NCI-H524 treated with DMSO at 0.1 percent for 48 hours (cell line): Measurements from ENCODE around the gene TOM1L2.
"Not testable (repeated sequence)": the region's sequence is repeated elsewhere in the genome, so short reads cannot be mapped to it uniquely, and the experiment has no call there.

Experiments
- DNase-seq: peaks from one replicate; lab custom pipeline; 2025; lab: John Stamatoyannopoulos, UW

TOM1L2 gene

DNA sequence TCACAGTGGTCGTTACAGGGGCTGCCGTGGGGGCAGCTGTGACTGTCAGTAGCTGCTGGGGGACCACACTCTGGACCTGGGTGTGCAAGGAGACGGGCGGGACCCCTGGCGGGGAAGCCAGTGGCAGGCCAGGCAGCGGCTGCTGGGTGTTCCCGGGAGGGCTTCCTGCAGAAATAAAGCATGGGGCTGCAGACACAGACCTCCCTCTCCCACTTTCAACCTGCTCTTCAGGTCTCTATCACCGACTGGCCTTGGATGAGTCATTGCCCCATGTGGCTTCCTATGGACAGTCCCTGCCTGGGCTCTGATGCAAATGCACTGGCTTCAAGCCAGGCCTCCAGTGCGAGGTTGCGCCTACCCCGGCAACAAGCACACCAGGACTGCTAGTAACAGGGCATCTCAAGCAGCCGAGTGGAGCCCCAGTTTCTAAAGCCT lies 152.6 kb downstream of the TOM1L2 start:
- DNase-seq = no peak

DNA sequence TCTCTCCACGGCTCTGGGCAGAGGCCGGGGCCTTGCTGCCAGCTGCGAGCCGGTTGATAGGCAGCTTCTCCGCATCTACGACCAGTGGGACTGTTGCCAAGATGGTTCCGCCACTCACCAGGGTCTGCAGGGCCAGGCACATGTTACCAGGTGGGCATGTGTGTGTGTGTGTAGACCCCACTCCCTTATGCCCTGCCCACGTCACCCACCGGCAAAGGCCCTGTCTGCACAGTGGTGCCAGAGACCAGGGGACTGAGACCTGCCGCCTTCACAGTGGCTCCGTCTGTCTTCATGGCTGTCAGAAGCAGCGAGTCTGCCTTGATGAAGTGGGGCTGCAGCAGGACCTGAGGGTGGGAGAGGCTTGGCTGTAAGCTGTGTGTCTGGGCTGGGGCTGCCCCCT lies 153.1 kb downstream of the TOM1L2 start:
- no peak for DNase-seq

DNA sequence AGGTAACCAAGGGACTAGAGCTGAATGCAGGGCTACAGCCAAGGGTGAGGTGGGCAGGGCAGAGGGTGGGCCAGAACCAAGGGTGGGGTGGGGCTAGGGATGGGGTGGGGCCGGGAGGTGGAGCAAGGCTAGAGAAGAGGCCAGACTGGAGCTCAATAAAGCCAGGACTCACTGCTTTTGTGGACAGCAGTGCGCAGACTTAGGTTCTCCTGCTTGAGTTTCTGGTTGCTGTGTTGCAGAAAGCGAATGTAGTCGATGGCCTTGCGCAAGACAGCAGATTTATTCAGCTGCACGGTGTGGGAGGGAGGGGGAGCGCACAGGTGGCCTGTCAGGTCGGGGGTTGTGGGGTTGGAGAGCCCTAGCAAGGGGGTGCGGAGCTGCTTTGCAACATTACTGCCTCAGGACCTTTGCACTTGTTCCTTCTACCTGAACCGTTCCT lies 154.1 kb downstream of the TOM1L2 start:
- no peak for DNase-seq

DNA sequence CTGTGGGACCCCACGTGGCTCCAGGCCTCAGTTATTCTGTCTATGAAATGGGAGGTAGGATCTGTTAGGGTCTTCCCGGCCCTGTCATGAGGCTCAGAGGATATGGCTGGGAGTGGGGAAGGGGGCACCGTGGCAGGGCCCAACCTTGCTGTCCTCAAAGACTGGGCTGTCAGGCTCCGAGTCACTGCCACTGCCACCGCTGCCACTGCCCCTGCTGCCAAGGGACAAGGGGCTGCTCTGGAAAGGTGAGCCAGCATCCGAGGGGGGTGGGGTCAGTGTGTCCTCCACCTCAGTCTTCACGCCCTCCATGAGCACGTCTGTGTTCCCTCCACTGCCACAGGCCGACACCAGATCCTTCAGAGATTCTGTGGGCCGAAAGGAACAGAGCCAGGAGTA lies 154.7 kb downstream of the TOM1L2 start:
- no peak for DNase-seq

DNA sequence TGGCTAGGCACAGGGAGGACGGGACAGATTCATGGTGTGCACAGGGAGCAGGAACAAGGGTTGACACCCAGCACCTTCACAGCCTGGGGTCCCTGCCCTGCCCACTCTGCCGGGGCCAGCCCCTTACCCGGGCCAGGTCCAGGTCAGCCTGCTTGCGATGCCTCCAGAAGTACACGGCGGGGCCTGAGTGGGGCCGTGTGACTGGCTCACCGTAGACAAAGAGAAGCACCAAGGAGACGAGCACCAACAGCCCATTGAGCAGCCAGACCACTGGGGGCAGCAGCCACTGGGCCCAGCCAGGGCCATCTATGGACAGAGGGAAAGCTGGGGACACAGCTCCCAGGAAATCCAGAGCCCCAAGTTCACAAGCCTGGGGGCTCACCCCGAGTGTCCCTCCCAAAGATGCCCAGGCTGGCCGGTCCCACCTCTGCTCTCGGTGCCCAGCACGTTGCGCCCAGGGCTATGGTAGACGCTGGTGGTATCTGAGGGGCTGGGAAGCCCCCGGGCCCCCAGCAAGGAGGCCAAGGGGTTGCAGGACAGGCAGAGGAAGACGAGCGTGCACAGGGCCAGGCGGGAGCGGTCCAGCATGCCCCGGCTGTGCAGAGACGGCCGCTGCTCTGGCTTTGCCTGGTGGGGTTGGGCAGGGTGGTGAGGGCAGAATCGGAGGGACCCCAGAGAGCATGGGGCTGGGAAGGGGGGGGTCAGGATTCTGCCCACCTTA lies 155.2 kb downstream of the TOM1L2 start:
- DNase-seq = no peak

DNA sequence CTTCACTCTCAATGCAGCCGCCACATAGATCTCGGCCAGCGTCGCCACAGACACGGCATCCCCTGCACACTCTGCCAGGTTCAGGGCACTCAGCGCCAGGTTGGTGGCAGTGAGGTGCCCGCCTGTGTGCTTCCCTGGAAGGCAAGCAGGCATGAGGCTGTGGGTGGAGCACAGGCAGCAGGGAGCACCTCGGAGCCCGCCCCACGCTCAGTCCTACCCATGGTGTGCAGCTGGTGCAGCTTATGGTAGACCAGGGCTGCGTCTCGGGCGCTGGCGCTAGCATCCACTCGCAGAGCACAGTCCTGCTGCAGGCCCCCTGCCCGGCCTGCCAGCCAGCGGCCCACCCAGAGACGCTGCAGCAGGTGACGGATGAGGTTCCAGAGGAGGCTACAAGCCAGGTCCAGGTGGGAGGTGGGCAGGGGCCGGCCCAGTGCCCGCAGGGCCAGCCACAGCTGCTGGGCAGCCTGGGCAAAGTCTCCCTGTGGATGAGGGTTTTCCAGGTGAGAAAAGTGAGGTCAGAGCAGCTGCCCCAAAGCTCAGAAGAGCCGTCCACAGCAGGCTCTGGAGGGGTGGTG lies 155.9 kb downstream of the TOM1L2 start:
- no peak for DNase-seq

DNA sequence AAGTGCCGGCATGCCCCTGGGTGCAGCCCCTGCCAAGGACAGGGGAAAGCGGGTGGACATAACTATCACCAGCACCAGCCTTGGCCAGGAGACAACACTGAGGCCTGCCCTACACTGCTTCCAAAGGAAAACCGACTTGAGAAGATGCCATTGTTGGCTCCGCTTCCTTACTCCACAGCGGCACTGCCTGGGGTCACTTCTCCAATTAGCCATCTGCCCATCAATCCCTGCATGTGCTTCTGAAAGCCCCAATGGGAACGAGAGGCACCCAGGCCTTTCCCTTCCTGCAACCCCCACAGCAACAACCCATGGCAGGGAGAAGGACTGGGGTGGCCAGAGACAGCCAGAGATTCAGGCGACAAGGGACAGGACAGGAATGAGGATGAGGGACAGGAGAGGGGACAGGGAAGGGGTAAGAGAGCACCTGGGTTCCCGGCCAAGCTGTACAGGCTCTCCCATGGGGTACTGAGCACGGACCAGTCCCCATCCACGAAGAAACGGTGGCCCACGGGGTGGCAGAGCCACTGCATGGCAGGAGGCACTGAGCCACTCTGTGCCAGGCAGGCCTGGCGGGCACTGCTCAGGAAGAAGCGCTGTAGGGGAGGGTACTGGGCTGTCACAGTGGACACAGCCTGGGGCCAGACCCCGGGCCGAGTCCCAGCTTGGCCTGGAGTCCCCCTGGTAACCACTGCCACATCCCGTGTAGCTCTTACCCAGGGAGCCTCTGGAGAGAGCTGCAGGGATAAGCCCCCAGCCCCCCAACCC lies 156.6 kb downstream of the TOM1L2 start:
- DNase-seq = no peak

DNA sequence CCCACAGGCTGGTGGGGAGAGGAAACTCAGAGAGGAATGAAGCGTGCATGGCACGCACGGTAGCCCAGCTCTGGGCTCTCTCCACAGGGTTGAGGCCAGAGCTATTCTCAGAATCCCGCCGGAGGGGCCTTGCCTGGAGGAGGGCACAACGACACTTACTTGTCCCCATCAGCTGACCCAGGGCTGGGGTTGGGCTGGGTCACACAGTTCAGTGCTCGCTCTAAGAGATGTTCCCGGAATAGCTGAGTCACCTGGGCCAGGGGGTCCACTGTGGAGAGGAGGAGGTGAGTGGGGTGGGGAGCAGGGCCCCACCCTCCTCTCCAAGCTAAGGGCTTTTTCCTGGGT lies 157.2 kb downstream of the TOM1L2 start:
- no peak for DNase-seq

DNA sequence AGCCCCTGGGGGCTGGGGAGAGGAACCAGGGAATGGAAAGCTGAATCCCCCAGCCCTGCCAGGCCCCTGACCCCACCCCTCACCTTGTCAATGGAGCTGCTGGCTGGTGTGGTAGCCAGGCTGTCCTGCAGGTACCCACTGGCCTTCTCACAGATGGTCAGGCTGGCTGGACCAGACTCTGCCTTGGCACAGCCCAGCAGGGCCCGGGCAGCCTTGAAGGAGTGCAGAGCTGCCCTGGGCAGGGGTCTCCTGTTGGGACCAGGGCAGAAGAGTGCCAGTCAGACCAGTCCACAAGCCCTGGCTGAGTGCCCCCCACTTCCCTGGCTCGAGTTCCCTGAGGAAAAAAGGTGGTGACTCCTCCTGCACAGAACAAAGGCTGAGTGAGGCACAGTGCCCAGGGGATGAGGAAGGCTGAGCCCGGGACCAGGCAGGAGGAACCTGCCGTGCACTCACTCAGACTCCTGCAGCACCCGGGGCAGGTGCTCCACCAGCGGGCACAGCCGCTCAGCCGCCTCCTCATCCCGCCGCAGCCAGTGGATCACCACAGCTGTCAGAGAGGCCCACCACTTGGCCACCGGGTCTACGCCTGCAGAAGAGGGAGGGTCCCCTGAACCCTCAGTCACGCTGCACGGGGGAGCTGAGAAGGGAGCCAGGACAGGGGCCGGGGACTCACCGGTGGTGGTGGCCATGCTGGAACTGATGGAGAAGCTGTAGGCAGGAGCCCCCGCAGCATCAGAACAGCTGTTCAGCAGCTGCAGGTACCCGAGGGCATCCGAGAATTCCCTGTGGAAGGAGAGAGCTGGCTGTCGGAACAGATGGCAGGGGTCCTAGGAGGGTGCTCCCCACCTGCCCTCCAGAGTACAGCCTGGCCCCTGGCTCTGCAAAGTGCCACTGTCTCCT lies 157.8 kb downstream of the TOM1L2 start:
- DNase-seq = peak; percentile 59

DNA sequence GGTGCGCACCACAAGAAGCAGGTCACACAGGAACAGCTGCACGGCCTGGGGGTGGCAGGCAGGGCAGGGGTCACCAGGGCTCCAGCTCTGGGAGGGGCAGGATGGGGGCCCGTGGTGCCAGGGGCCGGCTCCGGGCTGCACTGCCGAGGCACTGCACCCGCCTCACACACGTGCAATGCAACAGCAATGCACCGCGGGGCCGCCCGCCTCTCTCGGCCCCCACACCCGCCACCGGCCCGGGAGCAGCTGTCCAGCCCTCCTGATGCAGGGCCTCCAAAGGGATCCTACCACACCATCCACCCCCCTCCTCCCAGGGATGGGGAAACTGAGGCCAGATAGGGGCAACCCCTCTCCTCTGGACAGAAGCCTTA lies 158.5 kb downstream of the TOM1L2 start:
- DNase-seq = no peak

DNA sequence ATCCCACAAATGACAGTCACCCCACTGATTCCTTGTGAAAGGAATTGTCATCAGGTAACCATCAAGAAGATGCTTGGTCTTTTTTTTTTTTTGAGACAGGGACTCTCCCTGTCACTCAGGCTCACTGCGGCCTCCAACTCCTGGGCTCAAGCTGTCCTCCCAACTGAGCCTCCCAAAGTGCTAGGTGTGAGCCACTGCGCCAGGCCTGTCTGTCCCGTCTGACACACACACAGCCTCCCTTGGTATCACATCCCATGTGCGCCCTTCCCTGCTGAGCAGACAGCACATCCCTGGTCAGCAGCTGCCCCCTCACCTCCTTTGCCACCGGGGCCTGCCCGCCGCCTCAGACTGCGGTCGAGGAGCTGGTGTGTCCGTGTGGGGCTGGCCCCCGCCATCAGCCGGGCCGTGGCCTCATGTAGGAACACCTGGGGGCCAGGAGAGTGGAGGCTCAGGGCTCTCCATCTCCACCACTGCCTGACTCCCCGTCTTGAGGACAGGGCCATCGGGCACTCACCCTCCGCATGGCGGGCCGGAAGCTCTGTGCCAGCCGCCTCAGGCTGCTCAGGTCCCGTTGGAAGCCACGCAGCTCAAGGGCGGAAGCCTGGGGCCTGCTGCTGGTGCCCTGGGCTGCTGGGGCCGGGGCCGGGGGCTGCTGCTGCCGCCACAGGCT lies 159.0 kb downstream of the TOM1L2 start:
- no peak for DNase-seq

DNA sequence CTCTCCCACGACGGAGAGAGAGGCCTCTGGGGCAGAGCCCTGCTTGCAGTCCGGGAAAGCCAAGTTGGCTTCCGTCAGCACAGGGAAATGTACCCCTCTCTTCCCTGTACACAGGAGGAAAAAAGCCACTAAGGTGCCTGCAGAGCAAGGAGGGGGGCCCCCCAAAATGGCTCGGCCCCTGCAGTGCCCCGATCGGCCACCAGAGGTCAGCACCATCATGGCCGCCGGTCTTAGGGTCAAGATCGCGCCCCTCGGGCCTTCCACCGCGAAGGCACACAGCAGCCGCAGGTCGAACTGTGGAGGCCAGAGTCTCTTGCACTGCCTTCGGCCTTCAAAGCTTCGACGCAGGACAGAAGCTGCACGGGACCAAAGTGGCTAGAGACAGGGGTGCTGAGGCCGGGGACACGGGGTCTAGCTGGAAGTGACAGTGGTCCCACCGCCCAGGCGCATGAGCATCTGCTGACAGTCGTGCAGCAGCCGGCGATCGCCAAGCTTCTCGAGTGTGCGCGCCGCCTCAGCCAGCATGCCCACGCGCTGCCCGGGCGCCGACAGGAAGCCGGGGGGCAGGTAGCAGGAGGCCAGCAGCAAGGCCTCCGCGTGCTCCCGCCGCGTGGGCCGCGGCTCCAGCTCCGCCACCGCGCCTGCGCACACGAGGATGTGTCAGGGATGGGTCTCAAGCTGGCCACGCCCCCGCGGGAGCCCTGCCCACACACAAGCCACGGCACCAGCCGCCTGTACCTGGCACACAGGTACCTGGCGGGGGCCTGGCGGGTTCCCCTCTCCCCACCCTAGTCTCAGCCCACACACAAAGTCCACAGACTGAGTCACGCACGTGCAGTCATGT lies 159.8 kb downstream of the TOM1L2 start:
- DNase-seq = no peak

DNA sequence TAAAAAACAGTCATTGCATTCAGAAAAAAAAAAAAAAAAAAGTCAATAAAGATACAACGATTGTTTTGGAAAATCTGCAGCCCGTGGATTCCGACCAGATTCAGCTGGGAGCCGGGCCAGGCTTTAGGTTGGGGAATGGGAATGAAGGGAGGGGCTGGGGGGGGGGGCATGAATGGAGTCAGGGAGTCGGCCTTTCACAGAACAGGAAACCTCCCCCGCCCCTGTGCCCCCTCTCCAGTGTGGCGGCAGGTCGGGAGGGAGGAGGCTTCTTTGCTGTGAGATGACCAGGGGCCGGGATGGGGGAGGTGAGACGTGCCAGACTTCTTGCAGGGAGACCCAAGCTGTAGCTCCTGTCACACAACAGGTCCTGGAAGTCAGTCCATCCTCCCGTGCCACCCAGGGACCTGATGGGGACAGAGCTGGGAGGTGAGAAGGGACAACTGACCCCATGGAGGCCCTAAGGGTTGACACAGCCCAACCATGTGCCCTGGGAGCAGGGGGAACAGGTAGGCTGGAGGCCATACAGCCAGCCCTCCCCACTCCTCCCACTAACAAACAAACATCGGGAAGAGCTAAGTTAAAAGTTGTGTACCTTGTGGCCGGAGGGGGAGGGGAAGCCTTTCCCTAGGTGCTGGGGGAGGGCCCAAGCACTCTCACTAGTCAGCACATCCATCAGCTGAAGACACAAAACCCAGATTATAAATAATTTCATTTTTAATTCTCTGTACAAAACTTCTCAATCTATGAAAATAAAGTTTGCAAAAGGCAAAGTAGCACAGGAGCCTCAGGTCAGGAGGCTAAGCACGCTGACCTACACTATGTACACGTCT lies 160.6 kb downstream of the TOM1L2 start:
- no peak for DNase-seq

DNA sequence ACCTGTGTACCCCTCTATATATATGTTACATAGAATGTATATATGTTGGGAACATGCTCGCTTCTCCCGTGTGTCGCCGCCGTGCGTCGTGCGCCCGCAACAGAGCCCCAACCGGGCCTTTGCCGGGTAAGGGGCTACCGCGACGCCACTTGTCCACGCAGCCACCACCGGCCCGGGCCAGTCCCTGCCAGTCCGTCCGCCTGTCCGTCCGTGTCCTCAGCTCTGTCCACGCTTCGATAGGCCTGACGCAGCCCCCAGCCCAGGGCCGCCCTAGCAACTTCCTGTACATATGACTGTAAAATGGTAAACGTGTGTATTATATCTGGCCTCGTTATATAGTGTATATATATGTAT lies 161.3 kb downstream of the TOM1L2 start:
- no peak for DNase-seq

DNA sequence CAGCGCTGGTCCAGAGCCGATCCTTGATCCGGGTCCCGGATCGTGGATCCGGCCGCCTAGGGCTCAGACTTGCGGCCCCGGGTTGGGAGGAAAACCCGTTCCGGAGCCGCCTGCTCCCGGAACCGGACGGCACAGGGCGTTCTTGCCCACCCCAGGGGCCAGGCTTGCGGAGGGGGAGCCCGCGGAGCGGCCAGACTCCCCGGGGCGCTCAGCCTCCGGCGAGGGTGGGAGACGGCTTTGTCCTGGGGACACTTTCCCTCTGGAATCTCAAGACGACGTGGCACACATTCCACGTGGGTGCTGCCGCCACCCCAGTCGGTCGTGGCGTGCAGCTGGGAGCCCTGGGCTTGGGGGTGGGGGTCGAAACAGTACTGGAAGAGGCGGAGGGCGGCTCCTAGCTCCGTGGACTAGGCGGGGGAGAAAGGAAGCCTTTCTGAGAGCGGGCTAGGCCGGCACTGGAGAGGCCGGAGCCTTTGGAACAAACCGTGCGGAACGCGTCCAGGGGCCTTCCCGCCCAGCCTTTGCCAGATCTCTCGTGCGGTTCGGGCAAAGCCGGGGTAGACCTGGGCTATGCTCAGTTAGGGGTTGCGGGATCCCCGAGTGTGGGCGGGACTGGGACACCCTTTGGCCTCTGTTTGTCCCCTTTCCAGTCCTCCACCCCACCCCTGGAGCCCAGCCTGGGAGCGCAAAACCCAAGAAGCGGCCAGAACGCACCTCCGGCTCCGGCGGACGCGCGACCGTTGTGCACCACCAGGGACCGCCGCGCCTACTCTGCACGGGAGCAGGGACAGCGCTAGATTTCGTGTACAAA lies 161.9 kb downstream of the TOM1L2 start:
- DNase-seq = no peak

DNA sequence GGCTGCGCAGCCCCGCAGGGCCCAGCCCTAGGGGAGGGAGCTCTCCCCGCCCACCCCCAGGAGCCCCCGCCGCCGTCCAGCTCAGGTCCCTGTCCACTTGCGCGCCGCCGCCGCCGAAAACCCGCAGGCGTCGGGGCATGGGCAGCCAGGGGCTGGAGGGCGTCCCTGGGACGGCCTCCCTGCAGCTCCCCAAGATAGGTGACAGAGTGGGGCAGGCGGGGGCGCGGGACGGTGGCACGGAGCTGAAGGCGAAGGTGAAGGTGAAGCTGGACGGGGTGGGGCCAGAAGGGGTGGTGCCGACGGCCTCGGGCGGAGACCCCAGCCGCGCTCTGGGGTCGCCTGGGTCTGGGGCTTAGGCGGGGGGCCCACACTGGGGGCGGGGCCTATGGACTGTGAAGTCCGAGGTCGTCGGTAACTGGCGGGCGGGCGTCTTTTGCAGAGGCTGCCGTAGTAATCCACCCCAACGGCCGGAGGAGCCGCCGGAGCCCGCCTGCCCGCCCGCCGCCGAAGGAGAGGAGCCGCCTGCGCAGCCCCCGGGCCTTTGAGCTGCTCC lies 162.6 kb downstream of the TOM1L2 start:
- no peak for DNase-seq

DNA sequence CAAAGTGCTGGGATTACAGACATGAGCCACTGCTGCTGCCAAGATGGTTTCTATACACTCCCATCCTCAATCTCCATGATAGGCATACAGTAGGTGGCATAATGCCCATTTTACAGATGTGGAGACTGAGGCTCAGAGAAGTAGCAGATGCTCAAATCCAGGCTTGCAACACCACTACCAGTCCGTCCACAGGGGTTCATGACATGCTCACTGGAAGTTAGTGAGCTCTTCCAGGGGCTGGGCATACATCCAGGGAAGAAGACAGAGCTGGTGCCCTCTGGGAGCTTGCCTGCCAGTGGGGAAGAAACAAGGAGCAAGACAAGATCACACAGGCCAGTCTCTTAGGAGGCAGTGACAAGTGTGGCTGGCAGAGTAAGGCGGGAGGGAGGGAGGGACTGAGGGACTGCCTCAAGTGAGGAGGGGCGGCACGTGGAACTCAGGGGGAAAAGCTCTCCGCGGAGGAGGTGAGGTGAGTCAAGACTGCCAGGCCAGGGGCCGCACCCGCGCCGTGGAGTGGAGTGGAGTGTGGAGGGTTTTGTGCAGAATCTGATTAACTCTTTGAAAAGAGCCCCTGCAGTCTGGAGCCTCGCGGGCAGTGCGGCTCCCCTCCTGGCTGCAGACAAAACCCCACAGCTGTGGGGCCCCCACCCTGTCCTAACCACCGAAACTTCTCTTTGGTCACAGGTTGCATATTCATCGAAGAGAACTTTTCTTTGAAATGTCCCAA lies 163.3 kb downstream of the TOM1L2 start:
- DNase-seq = no peak

DNA sequence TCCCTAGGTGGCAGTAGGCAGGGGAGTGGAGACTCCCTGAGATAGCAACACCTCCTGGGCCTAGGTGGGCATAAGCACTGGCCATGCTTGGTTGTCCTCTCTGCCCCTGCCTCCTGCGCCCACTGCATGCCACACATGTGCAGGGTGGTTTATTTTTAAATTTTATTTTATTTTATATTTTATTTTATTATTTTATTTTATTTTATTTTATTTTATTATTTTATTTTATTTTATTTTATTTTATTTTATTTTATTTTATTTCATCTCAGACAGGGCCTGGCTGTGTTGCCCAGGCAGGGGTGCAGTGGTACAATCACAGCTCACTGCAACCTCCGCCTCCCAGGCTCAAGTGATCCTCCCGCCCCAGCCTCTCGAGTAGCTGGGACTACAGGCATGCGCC lies 164.0 kb downstream of the TOM1L2 start:
- DNase-seq = not testable (repeated sequence)
